Pulmonary artery endothelial cell (primary cell): Measurements from ENCODE around the gene CELF2. TPM values are rescaled to one million over a fixed set of nuclear protein-coding genes. Genes with fewer than 3 reads are reported as not detected.

Experiments
- DNase-seq: peaks from one replicate; pipeline ENCODE4 v3.0.0-alpha.2; 2011; ENCODE audit warnings: low read depth, low spot score
- total RNA-seq: library from RNA; depleted of rRNA; stranded (reverse); fragments of >200 nt; gene quantifications from 2 replicates; pipeline ENCODE4 v1.2.3, GENCODE V29; 2014

The CELF2 gene
- total RNA-seq, 1 donor from 2014 or later, result 12.5 TPM

DNA sequence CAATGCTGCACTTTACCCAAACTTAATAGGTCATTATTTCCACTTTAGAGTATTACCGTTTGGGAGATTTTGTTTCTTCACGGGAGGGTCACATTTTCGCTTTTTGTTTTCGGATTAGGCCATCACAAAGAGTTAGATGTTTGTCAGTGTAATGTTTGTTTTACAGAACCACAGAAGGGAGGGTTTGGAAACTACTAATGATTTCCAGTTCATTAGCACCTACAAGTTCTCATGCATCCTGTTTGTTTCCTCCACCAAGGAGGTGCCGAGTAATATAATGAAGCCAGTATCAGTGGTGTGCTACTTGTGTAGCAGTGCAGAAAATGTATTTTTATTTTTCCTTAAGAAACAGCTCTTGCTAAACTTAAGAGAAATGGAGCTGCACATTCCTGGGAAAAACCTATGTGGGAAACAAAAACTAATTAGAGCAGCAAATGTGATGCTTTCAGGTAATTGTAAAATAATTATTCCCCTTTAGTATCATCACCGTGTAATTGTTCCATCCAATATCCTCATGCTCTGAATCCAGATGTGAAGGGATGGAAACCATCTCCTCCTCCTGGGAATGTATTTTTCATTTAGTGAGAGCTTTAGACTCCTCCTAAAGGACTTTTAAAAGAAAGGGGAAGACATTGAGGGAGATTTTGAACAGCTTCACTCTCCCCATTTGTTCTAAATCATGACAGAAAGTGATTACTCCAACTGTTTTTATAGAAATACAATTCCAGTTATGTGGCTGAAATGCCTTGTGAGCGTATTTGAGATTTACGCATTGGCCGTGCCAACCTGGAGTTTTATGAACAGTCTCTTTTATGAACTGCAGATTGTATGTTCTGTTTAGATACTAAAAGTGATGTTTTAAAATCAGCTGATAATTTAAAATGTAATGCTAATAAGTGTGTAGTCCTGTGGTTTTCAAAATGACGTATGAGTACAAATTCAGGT lies 5.6 kb downstream of the CELF2 start:
- no peak for DNase-seq

DNA sequence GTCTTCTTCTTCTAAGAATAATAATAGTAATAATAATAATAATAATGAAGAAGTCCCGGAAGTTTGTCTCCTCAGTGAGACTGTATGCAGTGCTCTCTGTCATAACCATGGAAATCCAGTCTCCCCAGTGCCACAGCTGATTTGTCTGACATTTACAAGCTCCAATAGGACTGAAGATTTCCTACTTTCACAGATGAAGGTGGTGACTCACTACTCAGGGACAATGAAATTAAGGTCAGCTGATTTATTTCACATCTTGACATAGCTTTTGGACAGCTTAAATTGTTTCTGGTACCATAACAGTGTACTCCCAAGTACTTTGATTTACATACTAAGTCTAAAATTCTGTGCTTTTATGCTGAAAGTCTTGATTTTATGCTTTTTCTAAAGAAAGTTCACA lies 6.9 kb downstream of the CELF2 start:
- DNase-seq, result peak; percentile 45

DNA sequence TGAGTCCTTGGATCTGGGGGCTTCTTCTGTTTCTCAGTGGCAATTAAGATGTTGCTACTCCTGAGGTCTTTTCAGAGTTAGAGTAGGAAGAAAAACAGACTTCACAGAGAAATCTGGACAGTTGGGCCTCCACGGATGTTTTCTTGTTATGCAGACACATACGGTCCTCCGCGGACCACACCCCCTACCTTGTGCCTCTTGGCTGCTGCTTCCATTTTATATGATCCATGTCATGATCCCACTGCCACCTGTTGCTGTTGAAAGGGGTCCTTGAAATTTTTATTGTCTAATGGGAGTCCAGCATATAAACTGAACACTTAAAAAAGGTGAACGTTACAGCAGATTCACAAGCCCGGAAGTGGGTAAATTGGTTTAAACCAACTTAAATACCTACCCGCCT lies 8.3 kb downstream of the CELF2 start:
- no peak for DNase-seq

DNA sequence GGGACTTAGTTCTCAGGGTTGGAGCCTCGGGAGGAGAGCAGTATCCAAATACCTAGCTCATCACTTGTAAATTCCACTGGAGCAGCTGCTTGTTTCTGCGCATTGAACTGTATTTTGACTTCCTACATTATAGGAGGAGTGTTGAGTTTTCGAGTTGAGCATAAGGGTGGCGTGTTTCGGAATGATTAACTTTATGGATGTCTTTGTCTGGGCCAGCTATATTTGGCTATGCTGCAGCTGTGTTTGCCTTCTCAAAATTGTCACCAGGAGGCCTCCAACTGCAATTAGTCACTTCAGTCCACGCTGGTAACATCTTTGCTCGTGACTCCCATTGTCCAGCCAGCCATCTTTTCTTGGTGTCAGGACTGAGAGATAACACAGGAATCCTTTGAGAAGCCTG lies 9.1 kb downstream of the CELF2 start:
- no peak for DNase-seq

DNA sequence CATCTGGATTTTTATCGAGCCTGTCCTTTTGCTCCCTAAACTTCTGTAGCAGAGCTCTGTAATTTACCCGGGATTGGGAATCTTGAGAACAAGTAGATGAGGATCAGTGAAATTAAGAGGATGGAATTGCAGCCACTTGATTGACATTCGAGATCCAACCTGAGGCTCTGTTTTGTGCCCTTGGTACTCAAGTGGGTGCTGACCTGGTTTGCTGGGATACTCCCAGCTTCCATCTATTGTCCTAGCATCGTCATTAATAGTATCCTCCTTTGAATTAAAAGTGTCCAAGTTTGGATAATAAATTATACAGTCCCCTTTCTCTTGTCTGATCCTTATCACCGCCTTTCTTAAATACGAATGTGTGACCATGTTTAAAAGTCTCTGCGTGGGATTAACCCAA lies 17.1 kb downstream of the CELF2 start:
- DNase-seq, result no peak

DNA sequence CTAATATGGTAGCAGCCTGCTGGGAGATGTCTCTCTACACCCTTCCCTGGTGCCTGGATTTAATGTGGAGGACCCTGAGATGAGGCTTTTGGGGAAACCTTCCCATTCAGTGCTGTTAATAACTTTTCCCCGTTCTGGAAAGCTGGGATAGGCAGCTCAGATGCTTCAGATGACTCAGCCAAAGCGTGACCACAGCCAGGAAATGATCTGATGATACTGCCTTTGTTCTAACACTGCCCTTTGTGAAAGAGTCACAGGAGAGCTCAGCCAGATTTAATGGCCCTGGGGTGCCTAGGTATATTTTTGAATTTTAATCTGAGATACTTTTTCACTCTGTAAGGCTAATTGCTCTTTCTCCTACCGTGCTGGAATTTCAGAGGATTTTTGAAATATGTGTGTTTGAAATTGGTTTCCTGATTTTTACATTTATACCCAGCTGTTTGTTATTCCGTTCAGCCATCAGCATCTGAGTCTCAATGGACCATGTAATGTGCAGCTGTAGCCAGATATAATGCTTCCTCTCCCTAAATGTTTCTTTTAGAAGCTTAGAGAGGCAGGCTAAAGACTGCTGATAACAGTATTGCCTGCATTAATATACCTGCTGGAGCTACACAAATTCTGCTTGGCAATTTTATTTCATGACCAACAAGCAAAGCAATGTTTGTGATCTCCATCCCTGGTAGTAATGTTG lies 17.8 kb downstream of the CELF2 start:
- peak; percentile 80 for DNase-seq

DNA sequence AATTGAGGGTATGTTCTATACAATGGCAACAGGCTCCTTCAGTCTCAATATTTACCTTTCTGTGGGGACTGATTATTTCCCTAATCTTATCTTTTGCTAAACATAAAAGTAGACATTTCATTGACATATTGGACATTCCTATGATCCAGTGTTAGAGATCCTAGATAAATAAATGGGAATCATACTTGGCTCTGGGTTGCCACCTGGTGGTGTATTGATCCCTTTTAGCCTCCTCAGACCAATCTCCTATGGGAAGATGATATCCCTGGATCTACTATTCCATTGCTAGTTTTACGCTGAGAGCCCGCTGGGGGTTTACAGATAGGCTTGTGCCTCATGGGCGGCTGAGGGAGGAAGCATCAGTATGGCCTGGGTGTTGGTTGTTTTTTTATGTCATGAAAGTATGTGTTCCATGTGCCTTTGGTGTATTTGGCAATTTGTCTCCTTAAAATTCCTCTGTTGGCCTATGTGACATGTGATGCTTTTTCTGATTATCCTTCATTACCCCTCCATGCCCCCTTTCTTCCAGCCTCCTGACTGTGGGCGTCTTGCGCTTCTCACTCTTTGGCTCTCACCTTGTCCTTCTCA lies 18.8 kb downstream of the CELF2 start:
- DNase-seq, result peak; percentile 59

DNA sequence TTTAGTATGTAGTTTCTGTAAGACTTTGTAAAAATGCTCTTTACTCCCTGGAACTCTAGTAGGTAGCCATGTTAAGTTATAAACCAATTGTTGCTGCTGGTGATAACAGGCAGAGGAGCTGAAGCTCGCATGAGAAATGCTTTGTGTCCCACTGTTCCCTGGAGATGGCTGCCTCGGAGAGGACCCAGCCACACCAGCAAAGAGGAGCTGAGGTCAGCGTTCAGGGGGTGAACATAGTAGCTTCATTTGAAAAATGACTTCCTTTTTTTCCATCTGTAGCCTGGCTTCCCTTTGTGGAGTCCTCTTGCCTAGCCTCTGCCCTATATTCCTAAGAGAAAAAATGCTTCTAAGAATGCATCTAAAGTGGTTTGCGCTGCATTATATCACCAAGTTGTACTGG lies 20.3 kb downstream of the CELF2 start:
- DNase-seq, result no peak

DNA sequence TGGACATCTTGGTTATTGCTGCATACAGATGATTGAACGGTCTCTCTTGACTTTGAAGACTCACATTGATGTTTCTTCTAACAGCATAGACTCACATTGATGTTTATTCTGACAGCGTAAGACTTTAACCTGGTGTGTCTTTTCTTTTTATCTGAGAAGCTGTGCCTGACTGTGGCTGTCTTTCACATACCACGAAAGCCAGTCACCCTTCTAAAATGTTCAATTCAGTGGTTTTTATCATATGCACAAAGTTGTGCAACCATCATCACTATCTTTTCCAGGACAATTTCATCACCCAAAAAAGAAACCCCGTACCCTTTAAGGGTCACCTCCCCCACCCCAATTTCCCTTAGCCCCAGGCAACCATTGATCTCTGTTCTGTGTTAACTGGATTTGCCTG lies 24.7 kb downstream of the CELF2 start:
- no peak for DNase-seq

DNA sequence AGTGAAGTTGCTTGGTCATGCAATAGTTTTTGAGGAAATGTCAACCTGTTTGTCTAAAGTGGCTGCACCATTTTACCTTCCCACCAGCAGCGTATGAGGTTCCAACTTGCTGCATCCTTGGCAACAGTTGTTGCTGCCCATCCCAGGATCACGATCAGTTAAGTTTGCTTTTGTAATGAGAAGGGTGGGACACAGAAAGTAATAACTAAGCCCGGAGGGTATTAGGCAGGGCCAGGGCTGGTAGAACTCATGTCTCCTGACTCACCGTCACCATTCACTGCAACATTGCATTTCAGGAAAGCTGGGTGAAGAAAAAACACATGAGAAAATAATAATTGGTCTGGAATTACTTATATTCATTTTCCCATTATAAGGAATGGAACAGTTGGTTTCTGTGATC lies 25.4 kb downstream of the CELF2 start:
- DNase-seq, result no peak

DNA sequence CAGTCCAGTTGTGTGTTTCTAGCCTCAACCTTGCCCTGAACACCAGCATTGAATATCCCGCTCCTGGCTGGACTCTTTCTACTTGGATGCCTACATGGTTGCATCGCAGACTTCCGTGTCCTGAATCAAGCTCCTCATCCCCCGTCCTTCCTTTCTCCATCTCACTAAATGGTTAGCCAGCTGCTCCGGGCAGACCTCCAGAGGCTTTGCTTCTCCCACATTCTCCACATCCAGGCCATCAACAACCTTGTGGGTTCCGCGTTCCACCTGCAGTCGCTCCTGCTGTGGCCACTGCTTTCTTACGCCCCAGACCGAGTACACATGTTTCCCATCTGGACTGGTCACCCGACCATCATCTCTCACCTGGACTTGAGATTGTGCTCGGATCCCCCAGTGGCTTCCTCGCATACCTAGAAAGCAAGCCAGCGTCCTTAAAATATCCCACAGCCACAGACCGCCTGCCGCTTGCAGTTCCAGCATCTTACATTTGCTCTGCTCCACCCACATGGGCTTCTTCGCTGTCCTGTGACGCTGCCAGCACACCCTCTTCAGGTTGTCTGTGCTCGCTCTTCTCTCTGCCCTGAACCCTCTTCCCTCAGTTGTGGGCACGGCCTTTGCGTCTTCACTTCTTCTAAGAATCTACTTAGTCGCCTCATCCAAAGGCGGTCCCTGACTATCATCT lies 25.9 kb downstream of the CELF2 start:
- no peak for DNase-seq

DNA sequence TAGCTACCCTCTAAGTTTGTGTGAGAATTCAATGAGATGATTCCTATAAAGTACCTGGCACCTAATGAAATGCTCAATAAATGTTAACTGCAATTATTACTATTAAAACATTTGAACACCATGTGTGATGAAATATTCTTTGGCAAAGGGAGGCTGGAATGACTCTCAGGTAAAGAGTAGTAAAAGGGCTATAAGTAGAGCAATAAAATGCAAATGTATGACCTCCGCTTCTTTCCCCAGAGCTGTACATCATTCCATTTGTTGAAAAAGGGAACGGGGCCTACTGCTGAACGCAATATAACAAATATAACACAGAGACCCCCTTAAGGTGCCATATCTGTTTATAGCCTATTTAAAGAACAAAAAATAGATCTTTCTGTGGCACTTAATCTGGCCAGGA lies 27.8 kb downstream of the CELF2 start:
- DNase-seq, result no peak

DNA sequence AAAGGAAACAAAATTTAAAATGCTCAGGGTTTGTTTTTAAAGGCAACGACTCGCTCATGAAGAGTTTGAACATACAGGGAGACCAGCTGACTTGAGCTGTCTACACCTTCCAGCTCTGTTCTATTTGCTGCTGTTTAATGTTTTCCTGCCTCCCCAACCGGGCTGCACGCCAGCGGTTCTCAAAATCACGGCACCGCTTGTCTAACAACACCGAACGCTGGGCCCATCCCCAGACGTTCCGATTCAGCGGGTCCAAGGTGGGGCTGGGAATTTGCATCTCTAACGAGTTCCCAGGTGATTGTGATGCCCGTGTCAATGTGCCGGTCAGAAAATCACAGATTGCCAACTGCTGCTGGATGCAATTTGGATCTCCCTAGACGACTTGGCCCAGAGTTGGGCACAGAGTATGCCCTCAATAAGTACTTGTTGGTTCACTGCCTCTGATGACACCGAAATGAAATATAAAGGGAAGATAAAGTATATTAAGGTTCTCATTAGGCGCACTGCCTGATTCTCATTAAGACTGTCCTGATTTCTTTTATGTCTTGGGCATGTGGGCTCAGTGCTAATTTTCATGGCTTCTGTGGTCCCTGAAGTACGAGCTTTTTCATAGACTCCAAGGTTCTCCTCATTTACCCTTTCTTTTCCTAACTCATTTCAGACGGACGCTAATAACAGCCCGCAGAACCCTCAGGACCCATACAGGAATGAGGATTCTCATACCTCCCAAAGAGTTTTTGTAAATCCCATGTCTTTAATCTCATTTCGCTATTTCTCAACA lies 28.5 kb downstream of the CELF2 start:
- DNase-seq, result no peak

DNA sequence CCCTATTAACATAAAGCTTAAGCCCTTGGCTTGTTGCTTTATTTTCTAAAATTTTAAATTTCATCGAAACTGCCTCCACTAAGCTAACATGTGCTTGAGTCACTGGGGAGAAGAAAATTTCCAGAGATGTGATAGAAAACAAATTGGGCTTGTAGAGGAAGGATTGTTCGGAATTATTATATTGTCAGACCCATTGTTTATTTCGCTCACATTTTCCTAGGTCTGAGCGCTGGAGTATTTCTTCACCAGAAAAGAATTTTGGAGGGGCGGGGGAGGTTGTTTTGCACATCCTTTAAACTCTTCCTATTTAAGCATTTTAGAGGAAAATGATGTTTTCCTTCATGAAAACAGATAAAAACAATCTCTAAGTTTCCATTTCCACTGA lies 29.1 kb downstream of the CELF2 start:
- DNase-seq, result no peak

DNA sequence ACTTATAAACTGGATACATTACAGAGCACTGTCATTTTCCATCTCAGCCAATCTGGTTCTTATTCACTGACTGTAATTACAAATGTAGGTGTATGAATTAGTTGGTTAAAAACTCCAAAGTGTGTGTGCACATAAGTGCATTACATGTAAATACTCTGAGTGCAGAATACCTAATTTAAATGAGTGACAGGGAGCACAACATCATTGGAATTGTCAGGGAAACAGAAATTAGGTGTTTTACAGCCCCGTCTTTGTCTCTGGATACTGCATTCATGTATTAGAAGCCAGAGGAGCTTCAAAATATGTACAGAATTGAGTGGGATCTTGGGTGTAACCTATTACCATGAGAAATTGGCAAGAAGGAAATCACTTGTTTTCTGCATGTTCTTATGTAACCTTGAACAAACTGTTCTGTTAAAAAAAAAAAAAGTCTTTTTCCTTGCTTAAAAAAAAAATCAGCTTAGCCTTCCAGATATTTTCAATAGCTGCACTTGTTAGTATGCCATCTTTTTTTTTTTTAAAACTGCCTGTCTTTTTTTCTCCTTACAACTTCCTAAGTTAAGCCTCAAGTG lies 31.1 kb downstream of the CELF2 start:
- DNase-seq, result no peak

DNA sequence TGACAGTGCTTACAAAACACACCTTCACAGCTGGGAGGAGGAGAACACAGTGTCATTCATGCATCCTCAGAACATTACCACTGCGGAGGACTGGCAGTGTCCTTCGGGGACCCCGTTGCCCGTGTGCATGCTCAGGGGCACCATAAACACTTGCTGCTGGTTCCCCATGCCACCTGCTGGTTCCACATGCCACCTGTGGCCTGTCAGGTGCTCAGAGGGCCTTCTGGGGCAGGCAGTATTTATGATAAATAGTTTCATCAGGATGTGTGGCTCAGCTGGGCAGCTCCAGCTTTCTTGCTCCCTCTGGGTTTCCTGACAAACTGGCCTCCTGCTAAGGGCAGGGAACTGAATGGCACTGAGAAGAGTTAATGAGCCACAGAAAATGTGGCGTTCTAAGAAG lies 32.1 kb downstream of the CELF2 start:
- no peak for DNase-seq

DNA sequence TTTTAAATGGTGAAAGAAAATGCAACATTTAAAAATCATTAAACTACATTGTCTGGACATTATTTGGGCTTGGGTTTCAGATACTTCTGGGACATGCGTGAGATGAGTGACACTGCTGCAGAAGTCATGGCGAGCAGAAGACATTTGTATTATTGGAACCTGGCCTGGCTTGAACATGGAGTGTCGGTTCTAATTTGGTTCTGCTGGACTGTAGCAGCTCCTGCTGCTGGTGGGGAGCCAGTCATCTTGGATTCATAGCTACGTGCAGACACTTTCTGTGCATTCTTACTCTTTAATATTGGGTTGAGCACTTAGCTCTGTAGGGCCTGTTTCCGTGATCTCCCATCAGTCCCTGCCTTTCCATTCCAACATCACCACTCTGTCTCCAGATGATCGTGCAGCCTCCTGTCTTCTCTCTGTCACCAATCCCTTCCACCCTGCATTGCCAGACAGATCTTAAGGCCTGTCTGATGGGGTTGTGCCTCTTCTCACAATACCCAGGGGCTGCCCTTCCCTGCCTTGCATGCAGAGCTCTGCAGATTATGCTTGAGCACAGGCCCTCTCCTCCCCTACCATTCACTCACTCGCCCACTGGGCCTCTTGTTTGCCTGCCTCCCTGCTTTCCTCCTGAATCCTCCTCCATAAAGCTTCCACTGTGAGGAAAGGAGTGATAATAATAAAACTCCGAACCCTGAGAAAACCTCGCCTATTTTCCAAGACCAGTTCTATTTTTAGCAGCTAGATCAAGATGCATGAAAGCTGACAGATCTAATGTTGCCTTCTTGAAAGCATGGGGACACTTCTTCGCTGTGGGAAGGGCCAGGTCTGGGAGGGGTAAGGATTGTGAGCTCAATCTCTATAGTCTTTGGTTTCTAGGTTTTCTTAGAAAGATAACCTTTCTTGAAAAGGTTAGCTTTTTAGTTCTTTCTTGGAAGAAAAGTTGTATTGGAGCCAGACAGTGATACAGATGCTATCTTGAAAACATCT lies 32.9 kb downstream of the CELF2 start:
- DNase-seq, result no peak

DNA sequence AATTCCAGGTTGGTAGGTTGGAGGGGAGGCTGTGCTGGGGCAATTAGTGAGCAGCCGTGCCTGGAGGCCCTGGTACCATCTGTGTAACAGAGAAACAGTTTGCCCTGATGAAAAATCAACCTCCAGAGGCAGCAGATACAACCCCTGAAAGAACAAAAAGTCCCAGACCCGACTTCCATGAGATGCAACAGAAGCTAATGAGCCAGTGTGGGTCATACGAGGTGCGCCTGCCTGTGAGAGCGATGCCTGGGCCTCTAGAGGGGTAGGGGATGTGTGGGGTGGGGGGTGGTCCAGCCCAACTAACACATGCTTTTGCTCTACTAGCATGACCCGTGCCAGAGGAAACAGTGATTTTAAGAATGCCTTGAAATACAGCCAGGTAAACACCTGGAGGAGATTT lies 39.3 kb downstream of the CELF2 start:
- no peak for DNase-seq

DNA sequence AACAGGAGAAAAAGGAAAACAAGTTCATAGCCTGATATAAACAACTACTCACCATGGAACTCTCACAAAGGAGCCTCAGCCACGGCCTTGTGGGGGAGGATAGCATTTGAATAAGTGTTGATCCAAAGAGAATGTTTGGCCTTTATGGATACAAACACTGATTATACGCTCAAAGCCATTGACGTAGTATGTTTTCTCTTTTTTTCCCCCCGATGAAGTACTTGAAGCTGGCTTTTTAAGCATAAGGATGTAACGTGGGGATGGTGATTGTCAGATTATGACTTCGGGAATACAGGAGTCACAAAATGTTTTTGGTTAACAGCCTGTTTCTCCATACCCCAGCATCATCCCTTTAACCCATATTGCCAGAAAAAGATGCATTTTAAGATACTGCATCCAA lies 39.8 kb downstream of the CELF2 start:
- DNase-seq, result no peak

DNA sequence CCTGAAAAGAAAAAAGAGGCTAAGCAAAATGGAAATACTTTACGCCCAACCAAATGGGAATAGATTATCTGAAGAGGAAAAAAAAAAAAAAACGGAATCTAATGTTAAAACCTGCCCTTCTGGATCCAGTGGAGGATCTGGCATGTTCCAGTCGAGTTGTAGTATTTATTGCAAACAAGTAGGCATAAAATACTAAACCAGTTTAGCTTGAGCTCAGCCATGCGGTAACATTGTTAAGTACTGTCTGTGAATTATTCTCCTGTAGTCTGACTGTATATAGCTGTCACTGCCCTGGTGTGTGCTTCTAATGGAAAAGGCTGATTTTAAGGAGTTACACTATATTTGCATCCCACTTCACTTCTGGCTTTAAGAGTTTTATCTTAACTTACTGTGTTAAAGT lies 40.3 kb downstream of the CELF2 start:
- DNase-seq, result no peak
